H1 (cell line): ENCODE measurements around the gene SMAD6.

ENCODE experiments used
- CEBPB ChIP-seq: IDR thresholded peaks from 2 replicates; pipeline ENCODE4 v1.6.1; 2012; ENCODE audit warnings: low read depth, low read length
- EP300 ChIP-seq, 2 experiments: IDR thresholded peaks; 1 replicate in 1 of 2; 2 replicates in 1 of 2; pipeline ENCODE4 v1.6.1; 2011 to 2012; ENCODE audit warnings: low read depth in 2 of 2, low read length in 2 of 2, mild to moderate bottlenecking in 2 of 2, borderline replicate concordance in 1 of 2, inconsistent platforms in 1 of 2, moderate library complexity in 1 of 2
- EZH2 ChIP-seq: fragments of 200-600 bp; sonication (generic); IDR thresholded peaks from 2 replicates; pipeline ENCODE4 v1.7.1; 2012; ENCODE audit warnings: low read depth, mild to moderate bottlenecking, moderate library complexity, low read length, inconsistent platforms; ENCODE audit not compliant: severe bottlenecking
- GABPA ChIP-seq: IDR thresholded peaks from 2 replicates; pipeline ENCODE4 v1.6.1; 2011; ENCODE audit warnings: mild to moderate bottlenecking, low read length, moderate library complexity, borderline replicate concordance; ENCODE audit not compliant: insufficient read depth
- JUN ChIP-seq: IDR thresholded peaks from 2 replicates; pipeline ENCODE4 v1.6.1; 2011; ENCODE audit warnings: low read depth, mild to moderate bottlenecking, improper control_type of control experiment, low read length
- MAFK ChIP-seq: IDR thresholded peaks from 2 replicates; pipeline ENCODE4 v1.6.1; 2012; ENCODE audit warnings: low read depth, mild to moderate bottlenecking, improper control_type of control experiment, low read length
- NANOG ChIP-seq: IDR thresholded peaks from 2 replicates; pipeline ENCODE4 v1.6.1; 2011; ENCODE audit warnings: low read length, low read depth, mild to moderate bottlenecking, inconsistent platforms; ENCODE audit not compliant: insufficient read depth, poor library complexity, severe bottlenecking
- NRF1 ChIP-seq: IDR thresholded peaks from 2 replicates; pipeline ENCODE4 v1.6.1; 2011; ENCODE audit warnings: mild to moderate bottlenecking, low read depth, low read length, improper control_type of control experiment
- POLR2A ChIP-seq, 2 experiments: IDR thresholded peaks; 1 replicate in 1 of 2; 2 replicates in 1 of 2; pipeline ENCODE4 v1.6.1; 2011; ENCODE audit warnings: low read depth in 2 of 2, low read length in 2 of 2, mild to moderate bottlenecking in 2 of 2; ENCODE audit errors: control extremely low read depth in 1 of 2
- POLR2AphosphoS5 ChIP-seq: IDR thresholded peaks from 2 replicates; pipeline ENCODE4 v1.6.1; 2011; ENCODE audit warnings: low read depth, low read length
- RFX5 ChIP-seq: IDR thresholded peaks from 2 replicates; pipeline ENCODE4 v1.6.1; 2011; ENCODE audit warnings: low read depth, low read length, improper control_type of control experiment, borderline replicate concordance
- TF ChIP-seq, protein P1 (sequence below), 3 experiments: IDR thresholded peaks; 1 replicate in 2 of 3; 2 replicates in 1 of 3; pipeline versions ENCODE4 v1.5.1 to v1.6.1; 2011; ENCODE audit warnings: low read length in 3 of 3, mild to moderate bottlenecking in 3 of 3, inconsistent platforms in 2 of 3, low read depth in 1 of 3, moderate library complexity in 1 of 3; ENCODE audit not compliant: insufficient read depth in 1 of 3; ENCODE audit errors: control extremely low read depth in 1 of 3
- TF ChIP-seq, protein P2 (sequence below): IDR thresholded peaks from 2 replicates; pipeline ENCODE4 v1.6.1; 2011; ENCODE audit warnings: low read depth, mild to moderate bottlenecking, low read length; ENCODE audit not compliant: insufficient read depth

DNA sequence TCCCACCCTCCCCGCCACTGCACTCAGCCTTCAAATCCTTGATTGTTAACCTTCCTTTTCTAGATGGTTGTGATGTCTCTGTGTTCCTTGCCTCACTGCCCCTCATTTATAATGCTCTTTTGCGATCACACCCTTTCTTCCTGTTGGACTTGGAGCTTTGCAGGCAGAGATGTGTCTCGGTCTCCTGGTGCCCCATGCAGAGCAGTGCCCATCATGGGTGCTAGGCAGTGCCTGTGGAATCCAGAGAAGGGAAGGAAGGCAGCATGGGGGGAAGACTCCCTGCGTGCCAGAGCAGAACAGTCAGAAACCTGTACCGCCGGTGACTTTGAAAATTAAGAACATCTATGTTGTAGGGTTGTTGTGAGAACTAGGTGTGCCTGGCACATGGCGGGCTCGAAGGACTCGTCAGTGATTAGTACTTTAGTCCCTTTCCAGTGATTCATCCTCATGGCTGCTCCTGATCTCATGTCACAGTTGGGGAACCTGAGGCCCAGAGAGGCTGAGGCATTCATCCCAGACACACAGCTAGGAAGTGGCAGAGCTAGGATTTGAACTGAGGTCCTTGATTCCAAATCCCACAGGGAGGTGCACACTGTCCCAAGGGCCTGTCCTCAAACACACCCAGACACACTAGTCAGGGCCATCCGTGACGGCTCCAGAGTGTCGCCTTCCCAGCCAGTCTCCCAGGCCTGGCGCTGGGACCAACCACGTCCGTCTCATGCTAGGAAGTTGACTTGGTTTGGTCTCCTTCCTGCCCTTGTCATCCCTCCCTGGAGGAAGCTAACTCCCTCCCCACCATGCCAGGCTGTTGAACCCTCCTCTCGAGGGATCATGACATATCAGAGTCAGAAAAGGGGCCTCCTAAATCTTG, 58.3 kb downstream of the SMAD6 start:
- TF ChIP-seq, protein P1, sequence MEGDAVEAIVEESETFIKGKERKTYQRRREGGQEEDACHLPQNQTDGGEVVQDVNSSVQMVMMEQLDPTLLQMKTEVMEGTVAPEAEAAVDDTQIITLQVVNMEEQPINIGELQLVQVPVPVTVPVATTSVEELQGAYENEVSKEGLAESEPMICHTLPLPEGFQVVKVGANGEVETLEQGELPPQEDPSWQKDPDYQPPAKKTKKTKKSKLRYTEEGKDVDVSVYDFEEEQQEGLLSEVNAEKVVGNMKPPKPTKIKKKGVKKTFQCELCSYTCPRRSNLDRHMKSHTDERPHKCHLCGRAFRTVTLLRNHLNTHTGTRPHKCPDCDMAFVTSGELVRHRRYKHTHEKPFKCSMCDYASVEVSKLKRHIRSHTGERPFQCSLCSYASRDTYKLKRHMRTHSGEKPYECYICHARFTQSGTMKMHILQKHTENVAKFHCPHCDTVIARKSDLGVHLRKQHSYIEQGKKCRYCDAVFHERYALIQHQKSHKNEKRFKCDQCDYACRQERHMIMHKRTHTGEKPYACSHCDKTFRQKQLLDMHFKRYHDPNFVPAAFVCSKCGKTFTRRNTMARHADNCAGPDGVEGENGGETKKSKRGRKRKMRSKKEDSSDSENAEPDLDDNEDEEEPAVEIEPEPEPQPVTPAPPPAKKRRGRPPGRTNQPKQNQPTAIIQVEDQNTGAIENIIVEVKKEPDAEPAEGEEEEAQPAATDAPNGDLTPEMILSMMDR (IDR thresholded peaks at IDR 0.05; ENCODE audit: control extremely low read depth in 1 of 3, insufficient read depth in 1 of 3, low read depth in 1 of 3, low read length in 3 of 3): no peak
- TF ChIP-seq RFX5 (no peak), EZH2 (no peak), POLR2A (IDR thresholded peaks at IDR 0.05; ENCODE audit: control extremely low read depth in 1 of 2, low read depth in 2 of 2, low read length in 2 of 2) (no peak), JUN (no peak), GABPA (no peak), CEBPB (no peak), NRF1 (no peak), EP300 (IDR thresholded peaks at IDR 0.05; ENCODE audit: borderline replicate concordance in 1 of 2, low read depth in 2 of 2, low read length in 2 of 2) (no peak), POLR2AphosphoS5 (no peak), MAFK (no peak), NANOG (no peak)
- TF ChIP-seq, protein P2, sequence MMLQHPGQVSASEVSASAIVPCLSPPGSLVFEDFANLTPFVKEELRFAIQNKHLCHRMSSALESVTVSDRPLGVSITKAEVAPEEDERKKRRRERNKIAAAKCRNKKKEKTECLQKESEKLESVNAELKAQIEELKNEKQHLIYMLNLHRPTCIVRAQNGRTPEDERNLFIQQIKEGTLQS: no peak
